ENCODE measurements around the gene TMEM217.

Gene TMEM217

GRCh38 chr6:37180075-37180474 lies 77.9 kb downstream of the TMEM217 start:
- DNase-seq (ENCODE audit: low spot score): no peak

- no peak for DNase-seq (ENCODE audit: low spot score)
Measured at GRCh38 chr6:37177935-37178517, 79.9 kb downstream of the TMEM217 start.

- no peak for DNase-seq (ENCODE audit: low spot score)
Measured at GRCh38 chr6:37177077-37177934, 80.6 kb downstream of the TMEM217 start.

GRCh38 chr6:37176268-37177076 lies 81.5 kb downstream of the TMEM217 start:
- DNase-seq (ENCODE audit: low spot score): peak; percentile 24

GRCh38 chr6:37175332-37176267 lies 82.3 kb downstream of the TMEM217 start:
- peak; percentile 31 for DNase-seq (ENCODE audit: low spot score)

- DNase-seq (ENCODE audit: low spot score): no peak
Measured at GRCh38 chr6:37174515-37175331, 83.2 kb downstream of the TMEM217 start.

- no peak for DNase-seq (ENCODE audit: low spot score)
Measured at GRCh38 chr6:37174196-37174514, 83.8 kb downstream of the TMEM217 start.

GRCh38 chr6:37173493-37174195 lies 84.3 kb downstream of the TMEM217 start:
- peak; percentile 90 for DNase-seq (ENCODE audit: low spot score)

- DNase-seq (ENCODE audit: low spot score): no peak
Measured at GRCh38 chr6:37172912-37173492, 84.9 kb downstream of the TMEM217 start.

GRCh38 chr6:37171970-37172812 lies 85.8 kb downstream of the TMEM217 start:
- peak; percentile 98 for DNase-seq (ENCODE audit: low spot score)

- DNase-seq (ENCODE audit: low spot score): peak; percentile 40
Measured at GRCh38 chr6:37171201-37171969, 86.6 kb downstream of the TMEM217 start.

- peak; percentile 55 for DNase-seq (ENCODE audit: low spot score)
Measured at GRCh38 chr6:37170273-37171200, 87.4 kb downstream of the TMEM217 start.

GRCh38 chr6:37169496-37170272 lies 88.3 kb downstream of the TMEM217 start, which contains the start of gene PIM1:
Gene PIM1, plus strand, starts transcription at chr6:37170152. Its CDS starts 424 bp downstream, at chr6:37170576.
- DNase-seq (ENCODE audit: low spot score): peak; percentile 99

GRCh38 chr6:37168811-37169495 lies 89.0 kb downstream of the TMEM217 start:
- peak; percentile 52 for DNase-seq (ENCODE audit: low spot score)

- no peak for DNase-seq (ENCODE audit: low spot score)
Measured at GRCh38 chr6:37168163-37168758, 89.7 kb downstream of the TMEM217 start.
